ENCODE data around the gene CLEC7A.

GRCh38 chr12:10130042-10130441 lies at the start of gene CLEC7A:
- TF ChIP-seq CTCF (conservative IDR thresholded peaks at IDR 0.05; ENCODE audit: low read depth, low read length) (no peak), EZH2 (IDR thresholded peaks at IDR 0.05; ENCODE audit: low read length, unreplicated experiment) (no peak), EZH2phosphoT487 (IDR thresholded peaks at IDR 0.05; ENCODE audit: borderline replicate concordance, low read length) (no peak)

All from PC-3 (cell line).